Neuronal stem cell (in vitro differentiated cells): Measurements from ENCODE around the gene BAIAP2.

Experiments
- DNase-seq: peaks from one replicate; pipeline ENCODE4 v3.0.0-alpha.2; 2013; ENCODE audit warnings: low spot score
- H2AFZ ChIP-seq: one replicate; pipeline ENCODE4 v1.6.1; 2013; ENCODE audit warnings: mild to moderate bottlenecking, low read length, inconsistent platforms
- H2AK5ac ChIP-seq: 2 replicates; pipeline ENCODE4 v1.6.1; 2013; ENCODE audit warnings: low read depth, mild to moderate bottlenecking, inconsistent platforms, low read length, moderate library complexity, mixed read lengths
- H2BK120ac ChIP-seq: 2 replicates; pipeline ENCODE4 v1.6.1; 2013; ENCODE audit warnings: low read depth, mild to moderate bottlenecking, inconsistent platforms, low read length, moderate library complexity, mixed read lengths
- H2BK12ac ChIP-seq: one replicate; pipeline ENCODE4 v1.6.1; 2013; ENCODE audit warnings: low read length, inconsistent platforms
- H2BK15ac ChIP-seq: 2 replicates; pipeline ENCODE4 v1.6.1; 2013; ENCODE audit warnings: mild to moderate bottlenecking, low read length, inconsistent platforms, mixed read lengths
- H2BK5ac ChIP-seq: one replicate; pipeline ENCODE4 v1.6.1; 2013; ENCODE audit warnings: inconsistent platforms, mild to moderate bottlenecking, low read length, moderate library complexity
- H3K14ac ChIP-seq: one replicate; pipeline ENCODE4 v1.6.1; 2013; ENCODE audit warnings: low read length, inconsistent platforms
- H3K18ac ChIP-seq: 2 replicates; pipeline ENCODE4 v1.6.1; 2013; ENCODE audit warnings: low read length, inconsistent platforms
- H3K23ac ChIP-seq: 2 replicates; pipeline ENCODE4 v1.6.1; 2013; ENCODE audit warnings: low read depth, mild to moderate bottlenecking, mixed read lengths, low read length, inconsistent platforms; ENCODE audit not compliant: poor library complexity
- H3K27ac ChIP-seq: replicated peaks from 3 replicates; pipeline ENCODE4 v1.5.1; 2013; ENCODE audit warnings: low read length, inconsistent platforms
- H3K27me3 ChIP-seq, 3 experiments: 2 replicates each; pipeline ENCODE4 v1.6.1; 2013; ENCODE audit warnings: low read length in 3 of 3, mild to moderate bottlenecking in 2 of 3, inconsistent platforms in 1 of 3, low read depth in 1 of 3, mixed read lengths in 1 of 3, moderate library complexity in 1 of 3; ENCODE audit not compliant: control insufficient read depth in 3 of 3, insufficient read depth in 3 of 3
- H3K36me3 ChIP-seq, 2 donors: replicated peaks in 1 of 2; 2 replicates each; pipeline ENCODE4 v1.6.1; 2013; ENCODE audit warnings: low read length in 2 of 2; ENCODE audit not compliant: control insufficient read depth in 2 of 2, insufficient read depth in 2 of 2
- H3K4ac ChIP-seq: 2 replicates; pipeline ENCODE4 v1.6.1; 2013; ENCODE audit warnings: inconsistent platforms, mild to moderate bottlenecking, low read length, moderate library complexity
- H3K4me1 ChIP-seq, 2 donors: 1 replicate in 1 of 2; 2 replicates in 1 of 2; pipeline ENCODE4 v1.6.1; 2013; ENCODE audit warnings: low read length in 2 of 2, low read depth in 1 of 2; ENCODE audit not compliant: control insufficient read depth in 2 of 2, insufficient read depth in 1 of 2
- H3K4me2 ChIP-seq: one replicate; pipeline ENCODE4 v1.6.1; 2013; ENCODE audit warnings: mild to moderate bottlenecking, low read length, inconsistent platforms; ENCODE audit not compliant: insufficient read depth, poor library complexity, severe bottlenecking
- H3K4me3 ChIP-seq, 2 donors: 2 replicates each; pipeline ENCODE4 v1.5.1; 2013; ENCODE audit warnings: low read length in 2 of 2, mild to moderate bottlenecking in 2 of 2, inconsistent platforms in 1 of 2, moderate library complexity in 1 of 2
- H3K79me1 ChIP-seq: one replicate; pipeline ENCODE4 v1.6.1; 2013; ENCODE audit warnings: low read depth, mild to moderate bottlenecking, inconsistent platforms, low read length, moderate library complexity
- H3K9ac ChIP-seq: one replicate; pipeline ENCODE4 v1.6.1; 2013; ENCODE audit warnings: mild to moderate bottlenecking, low read depth, low read length, inconsistent platforms; ENCODE audit not compliant: poor library complexity
- H3K9me3 ChIP-seq, 2 donors: replicated peaks in 1 of 2; 2 replicates each; pipeline versions ENCODE3 to v1.6.1; 2013; ENCODE audit warnings: low read length in 2 of 2, mild to moderate bottlenecking in 2 of 2, inconsistent platforms in 1 of 2, low read depth in 1 of 2, mixed read lengths in 1 of 2, moderate library complexity in 1 of 2; ENCODE audit not compliant: control insufficient read depth in 2 of 2, insufficient read depth in 1 of 2
- H4K8ac ChIP-seq: one replicate; pipeline ENCODE4 v1.6.1; 2013; ENCODE audit warnings: low read depth, mild to moderate bottlenecking, inconsistent platforms, low read length, moderate library complexity
- H4K91ac ChIP-seq: one replicate; pipeline ENCODE4 v1.6.1; 2013; ENCODE audit warnings: low read length, low read depth, mild to moderate bottlenecking, inconsistent platforms; ENCODE audit not compliant: poor library complexity
- WGBS, 2 donors: extraction: QIAGEN DNeasy Blood & Tissue Kit; methylation state at CpG; one replicate each; pipeline ENCODE4 v1.1.7; 2013; ENCODE audit warnings: missing lambda C conversion rate in 2 of 2, mixed read lengths in 1 of 2; ENCODE audit not compliant: insufficient read length in 2 of 2, insufficient replicate concordance in 1 of 2; ENCODE audit errors: extremely low coverage in 2 of 2; 5-methylcytosine and 5-hydroxymethylcytosine counted together

BAIAP2 gene

DNA sequence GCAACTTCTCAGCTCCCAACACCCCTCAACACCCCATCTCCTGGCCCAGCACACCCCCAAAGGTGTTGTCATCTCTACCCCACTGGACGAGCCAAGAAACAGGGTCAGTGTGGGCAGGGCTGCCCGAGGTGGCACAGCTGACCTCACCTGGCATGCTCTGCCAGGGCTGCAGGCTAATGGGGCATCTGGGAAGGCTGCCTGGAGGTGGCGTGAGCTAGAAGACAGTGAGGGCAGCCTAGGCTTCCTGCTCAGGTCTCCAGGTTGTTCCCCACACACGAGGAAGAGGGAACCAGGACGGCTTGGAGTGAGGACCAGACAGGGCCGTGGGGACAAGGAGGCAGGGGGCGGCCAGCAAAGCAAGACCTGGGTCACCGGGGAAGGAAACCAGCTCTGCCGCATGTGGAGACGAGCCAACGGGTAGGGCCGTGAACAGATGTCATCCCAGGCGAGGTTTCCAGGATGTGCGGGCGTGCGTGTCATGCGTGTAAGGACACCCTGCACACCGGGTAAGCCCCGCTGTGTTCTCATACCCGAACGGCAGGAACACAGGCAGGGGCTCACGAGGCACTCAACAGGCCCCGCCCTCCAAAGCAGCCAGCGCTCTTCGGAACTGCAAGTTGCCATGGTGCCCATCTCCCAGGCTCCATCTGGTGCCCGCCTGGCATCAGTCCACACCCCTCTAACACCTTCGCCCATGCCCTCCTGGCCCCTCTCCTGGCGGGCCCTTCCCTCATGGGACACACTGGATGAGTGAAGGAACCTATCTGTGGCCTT is 100.7 kb downstream of the BAIAP2 start:
- Histone ChIP-seq H3K18ac (peak overlapping the region; percentile 65), H4K8ac (peak overlapping the region; percentile 82), H2AK5ac (peak overlapping the region; percentile 84), H3K79me1 (peaks cover 14% of the 10 kb centered on the region), H2BK5ac (peak overlapping the region; percentile 54), H2BK12ac (peak overlapping the region; percentile 90), H3K14ac (peak overlapping the region; percentile 90), H3K4ac (peak overlapping the region; percentile 23), H2AFZ (no peak overlapping the region), H3K4me2 (no peak overlapping the region), H2BK15ac (peak overlapping the region; percentile 92), H3K27ac (no peak overlapping the region), H2BK120ac (no peak overlapping the region), H3K4me1 (peaks cover 24 to 34% of the 10 kb centered on the region in 2 donors), H3K36me3 (peaks cover 0 to 3% of the 10 kb centered on the region in 2 donors), H3K23ac (peak overlapping the region; percentile 91), H3K9ac (peak overlapping the region; percentile 60), H4K91ac (peak overlapping the region; percentile 72), H3K9me3 (peaks cover 0 to 14% of the 10 kb centered on the region in 2 donors), H3K4me3 (no peak overlapping the region), H3K27me3 (no peaks in the 10 kb centered on the region)
- DNase-seq = no peak
- no CpG with 5 or more reads among the region's 28 CpGs for WGBS, 2 donors

GRCh38 chr17:81136366-81136765 is 101.4 kb downstream of the BAIAP2 start:
- no peak for DNase-seq
- Histone ChIP-seq H2BK12ac (peak overlapping the region; percentile 41), H3K36me3 (peaks cover 0 to 3% of the 10 kb centered on the region in 2 donors), H3K9me3 (peaks cover 0 to 14% of the 10 kb centered on the region in 2 donors), H3K9ac (peak overlapping the region; percentile 70), H3K4ac (peak overlapping the region; percentile 89), H3K23ac (peak overlapping the region; percentile 73), H2AK5ac (peak overlapping the region; percentile 84), H4K91ac (peak overlapping the region; percentile 72), H2AFZ (no peak overlapping the region), H3K18ac (peak overlapping the region; percentile 65), H3K4me3 (no peak overlapping the region), H4K8ac (peak overlapping the region; percentile 48), H2BK120ac (peak overlapping the region; percentile 54), H3K14ac (peak overlapping the region; percentile 71), H3K4me2 (no peak overlapping the region), H2BK15ac (peak overlapping the region; percentile 26), H3K79me1 (peaks cover 14% of the 10 kb centered on the region), H3K27ac (no peak overlapping the region), H3K27me3 (no peaks in the 10 kb centered on the region), H3K4me1 (peaks cover 18 to 28% of the 10 kb centered on the region in 2 donors), H2BK5ac (peak overlapping the region; percentile 13)
- no CpG with 5 or more reads among the region's 8 CpGs for WGBS, 2 donors

DNA sequence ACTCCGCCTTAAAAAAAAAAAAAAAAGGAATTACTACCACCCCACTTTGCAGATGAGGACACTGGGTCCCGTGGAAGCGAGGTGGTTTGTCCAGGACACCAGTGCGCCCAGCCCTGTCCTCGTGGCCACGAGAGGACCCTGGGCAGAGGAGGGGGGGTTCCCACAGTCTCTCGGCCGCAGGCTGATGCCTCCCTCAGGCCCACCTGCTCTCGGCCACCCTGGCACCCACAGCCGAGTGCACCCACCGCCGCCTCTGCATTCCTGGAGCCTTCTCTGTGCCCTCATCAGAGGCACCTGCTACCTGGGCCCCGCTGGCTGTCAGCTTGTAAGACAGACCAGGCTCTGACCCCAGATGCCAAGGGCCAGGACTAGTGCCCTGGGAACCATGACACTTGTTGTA is 102.3 kb downstream of the BAIAP2 start:
- H3K4me2 ChIP-seq = no peak overlapping the region
- no peak overlapping the region for H3K27ac ChIP-seq
- H3K23ac ChIP-seq = peak overlapping the region; percentile 94

GRCh38 chr17:81138083-81138482 is 103.1 kb downstream of the BAIAP2 start:
- DNase-seq = no peak
- Histone ChIP-seq H3K23ac (peak overlapping the region; percentile 94), H3K4ac (peak overlapping the region; percentile 57), H3K36me3 (peaks cover 0 to 3% of the 10 kb centered on the region in 2 donors), H3K27ac (peak overlapping the region; percentile 17), H3K4me2 (no peak overlapping the region), H2BK12ac (no peak overlapping the region), H3K14ac (peak overlapping the region; percentile 59), H3K18ac (peak overlapping the region; percentile 91), H3K79me1 (peaks cover 11% of the 10 kb centered on the region), H3K9ac (peak overlapping the region; percentile 80), H4K91ac (peak overlapping the region; percentile 38), H4K8ac (no peak overlapping the region), H2BK120ac (no peak overlapping the region), H3K4me3 (peak overlapping the region in 1 of 2 donors; percentile 71), H2BK5ac (no peak overlapping the region), H3K4me1 (peaks cover 11 to 21% of the 10 kb centered on the region in 2 donors), H2AFZ (no peak overlapping the region), H3K9me3 (peaks cover 0 to 14% of the 10 kb centered on the region in 2 donors), H3K27me3 (no peaks in the 10 kb centered on the region), H2BK15ac (no peak overlapping the region), H2AK5ac (peak overlapping the region; percentile 15)
- no CpG with 5 or more reads among the region's 15 CpGs for whole genome bisulfite sequencing, 2 donors

More for the DNA sequence above, 102.3 kb downstream of the BAIAP2 start:
- Histone ChIP-seq H2AFZ (no peak overlapping the region), H3K4me3 (no peak overlapping the region), H3K9ac (peak overlapping the region; percentile 80), H2AK5ac (peak overlapping the region; percentile 15), H3K4ac (no peak overlapping the region), H3K27me3 (no peaks in the 10 kb centered on the region), H2BK120ac (no peak overlapping the region), H3K18ac (peak overlapping the region; percentile 64), H4K8ac (no peak overlapping the region), H2BK12ac (no peak overlapping the region), H4K91ac (peak overlapping the region; percentile 38), H2BK15ac (no peak overlapping the region), H3K36me3 (peaks cover 0 to 3% of the 10 kb centered on the region in 2 donors), H3K79me1 (peaks cover 12% of the 10 kb centered on the region), H3K4me1 (peaks cover 14 to 22% of the 10 kb centered on the region in 2 donors), H3K14ac (peak overlapping the region; percentile 38), H3K9me3 (peaks cover 0 to 14% of the 10 kb centered on the region in 2 donors), H2BK5ac (no peak overlapping the region)
- DNase-seq = no peak
- whole genome bisulfite sequencing, 2 donors = no CpG with 5 or more reads among the region's 13 CpGs
